Epithelial cell of esophagus (primary cell): ENCODE measurements around the gene ARHGAP20.

Experiments used
- DNase-seq: peaks from one replicate; pipeline ENCODE4 v3.0.0; 2010; ENCODE audit warnings: low read depth
- H3K4me3 ChIP-seq: 2 replicates; pipeline ENCODE4 v1.5.1; 2011; ENCODE audit warnings: mild to moderate bottlenecking, low read length, control low read depth
- CTCF ChIP-seq: IDR thresholded peaks from 2 replicates; pipeline ENCODE4 v1.5.1; 2011; ENCODE audit warnings: low read depth, mild to moderate bottlenecking, low read length, control low read depth, inconsistent platforms; ENCODE audit not compliant: insufficient read depth; ENCODE audit errors: missing control alignments

ARHGAP20 gene

GRCh38 chr11:110711776-110712658 lies at the start of gene ARHGAP20:
ARHGAP20 (minus strand) TSS chr11:110712437; CDS start chr11:110712231, 206 bp downstream.
- peak; percentile 48 for DNase-seq
- peak within 1 kb of the TSS; percentile 23 for H3K4me3 ChIP-seq
- no peak for TF ChIP-seq CTCF

GRCh38 chr11:110761991-110762390 lies 49.8 kb upstream of the ARHGAP20 start:
- TF ChIP-seq CTCF = no peak
- no peak for DNase-seq
- H3K4me3 ChIP-seq = no peak overlapping the region

GRCh38 chr11:110761131-110761530 lies 48.9 kb upstream of the ARHGAP20 start:
- TF ChIP-seq CTCF = no peak
- no peak overlapping the region for H3K4me3 ChIP-seq
- no peak for DNase-seq

GRCh38 chr11:110759972-110760381 lies 47.7 kb upstream of the ARHGAP20 start:
- no peak overlapping the region for H3K4me3 ChIP-seq
- no peak for DNase-seq
- no peak for TF ChIP-seq CTCF

GRCh38 chr11:110757962-110758755 lies 45.9 kb upstream of the ARHGAP20 start:
- no peak for DNase-seq
- TF ChIP-seq CTCF = no peak
- H3K4me3 ChIP-seq = no peak overlapping the region

GRCh38 chr11:110757066-110757465 lies 44.8 kb upstream of the ARHGAP20 start:
- no peak overlapping the region for H3K4me3 ChIP-seq
- no peak for DNase-seq
- no peak for TF ChIP-seq CTCF
